PFSK-1 (cell line): ENCODE measurements around the gene RAB37.

Source experiments
- FOXP2 ChIP-seq: optimal IDR thresholded peaks from 2 replicates; pipeline ENCODE3; 2011; ENCODE audit warnings: borderline replicate concordance, control low read depth, inconsistent platforms; ENCODE audit not compliant: insufficient read depth; ENCODE audit errors: extremely low read length, extremely low read depth
- POLR2AphosphoS5 ChIP-seq: IDR thresholded peaks from 2 replicates; pipeline ENCODE4 v1.6.1; 2012; ENCODE audit warnings: low read depth, mild to moderate bottlenecking, control low read depth, low read length, moderate library complexity
- SIN3A ChIP-seq: IDR thresholded peaks from 2 replicates; pipeline ENCODE4 v1.6.1; 2012; ENCODE audit warnings: mild to moderate bottlenecking, low read length, moderate library complexity, borderline replicate concordance; ENCODE audit not compliant: insufficient read depth
- TAF1 ChIP-seq: IDR thresholded peaks from 2 replicates; pipeline ENCODE4 v1.6.1; 2012; ENCODE audit warnings: low read length, control low read depth, borderline replicate concordance; ENCODE audit not compliant: insufficient read depth
- TF ChIP-seq, protein P1 (sequence below), 2 experiments: IDR thresholded peaks; 2 replicates each; pipeline versions ENCODE4 v1.6.1 to v1.8.0; 2011 to 2012; ENCODE audit warnings: low read depth in 2 of 2, low read length in 2 of 2, control low read depth in 1 of 2, inconsistent platforms in 1 of 2, mild to moderate bottlenecking in 1 of 2, moderate library complexity in 1 of 2; ENCODE audit not compliant: insufficient read depth in 1 of 2

Gene RAB37

GRCh38 chr17:74758848-74759168 lies 21.8 kb downstream of the RAB37 start:
- no peak for TF ChIP-seq SIN3A
- TF ChIP-seq, protein P1, sequence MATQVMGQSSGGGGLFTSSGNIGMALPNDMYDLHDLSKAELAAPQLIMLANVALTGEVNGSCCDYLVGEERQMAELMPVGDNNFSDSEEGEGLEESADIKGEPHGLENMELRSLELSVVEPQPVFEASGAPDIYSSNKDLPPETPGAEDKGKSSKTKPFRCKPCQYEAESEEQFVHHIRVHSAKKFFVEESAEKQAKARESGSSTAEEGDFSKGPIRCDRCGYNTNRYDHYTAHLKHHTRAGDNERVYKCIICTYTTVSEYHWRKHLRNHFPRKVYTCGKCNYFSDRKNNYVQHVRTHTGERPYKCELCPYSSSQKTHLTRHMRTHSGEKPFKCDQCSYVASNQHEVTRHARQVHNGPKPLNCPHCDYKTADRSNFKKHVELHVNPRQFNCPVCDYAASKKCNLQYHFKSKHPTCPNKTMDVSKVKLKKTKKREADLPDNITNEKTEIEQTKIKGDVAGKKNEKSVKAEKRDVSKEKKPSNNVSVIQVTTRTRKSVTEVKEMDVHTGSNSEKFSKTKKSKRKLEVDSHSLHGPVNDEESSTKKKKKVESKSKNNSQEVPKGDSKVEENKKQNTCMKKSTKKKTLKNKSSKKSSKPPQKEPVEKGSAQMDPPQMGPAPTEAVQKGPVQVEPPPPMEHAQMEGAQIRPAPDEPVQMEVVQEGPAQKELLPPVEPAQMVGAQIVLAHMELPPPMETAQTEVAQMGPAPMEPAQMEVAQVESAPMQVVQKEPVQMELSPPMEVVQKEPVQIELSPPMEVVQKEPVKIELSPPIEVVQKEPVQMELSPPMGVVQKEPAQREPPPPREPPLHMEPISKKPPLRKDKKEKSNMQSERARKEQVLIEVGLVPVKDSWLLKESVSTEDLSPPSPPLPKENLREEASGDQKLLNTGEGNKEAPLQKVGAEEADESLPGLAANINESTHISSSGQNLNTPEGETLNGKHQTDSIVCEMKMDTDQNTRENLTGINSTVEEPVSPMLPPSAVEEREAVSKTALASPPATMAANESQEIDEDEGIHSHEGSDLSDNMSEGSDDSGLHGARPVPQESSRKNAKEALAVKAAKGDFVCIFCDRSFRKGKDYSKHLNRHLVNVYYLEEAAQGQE (IDR thresholded peaks at IDR 0.05; ENCODE audit: insufficient read depth in 1 of 2, low read depth in 2 of 2, low read length in 2 of 2): no peak
- no peak for TF ChIP-seq FOXP2
- no peak for TF ChIP-seq POLR2AphosphoS5
- TF ChIP-seq TAF1: no peak

DNA sequence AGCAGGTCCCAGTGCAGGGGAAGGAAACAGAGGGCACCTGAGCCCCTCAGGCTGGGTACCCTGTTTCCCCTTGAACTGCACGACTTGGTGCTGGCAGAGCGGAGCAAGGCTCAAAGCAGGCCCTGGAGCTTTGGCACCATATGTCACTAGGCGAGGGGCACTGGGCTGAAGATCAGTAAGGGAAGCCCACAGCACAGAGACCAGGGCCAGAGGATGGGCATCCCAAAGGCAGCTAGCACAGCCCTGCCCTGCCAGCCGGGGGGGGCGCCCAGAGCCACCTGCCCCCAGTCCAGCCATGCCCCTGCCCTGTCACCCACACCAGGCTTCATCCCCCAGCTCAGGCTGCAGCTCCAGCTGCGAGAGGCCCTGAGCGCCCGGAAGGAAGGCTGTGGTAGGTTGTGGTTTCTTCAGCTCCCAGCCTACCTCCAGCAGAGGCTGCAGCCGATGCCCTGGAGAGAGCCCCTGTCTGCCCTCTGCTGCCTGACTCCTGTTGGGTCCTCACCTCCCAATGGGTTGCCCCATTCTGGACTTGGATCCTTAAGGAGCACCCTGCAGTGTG lies 22.3 kb downstream of the RAB37 start:
- no peak for TF ChIP-seq POLR2AphosphoS5
- TF ChIP-seq SIN3A: no peak
- no peak for TF ChIP-seq FOXP2
- TF ChIP-seq TAF1: no peak
- TF ChIP-seq, protein P1 (IDR thresholded peaks at IDR 0.05; ENCODE audit: insufficient read depth in 1 of 2, low read depth in 2 of 2, low read length in 2 of 2): no peak

DNA sequence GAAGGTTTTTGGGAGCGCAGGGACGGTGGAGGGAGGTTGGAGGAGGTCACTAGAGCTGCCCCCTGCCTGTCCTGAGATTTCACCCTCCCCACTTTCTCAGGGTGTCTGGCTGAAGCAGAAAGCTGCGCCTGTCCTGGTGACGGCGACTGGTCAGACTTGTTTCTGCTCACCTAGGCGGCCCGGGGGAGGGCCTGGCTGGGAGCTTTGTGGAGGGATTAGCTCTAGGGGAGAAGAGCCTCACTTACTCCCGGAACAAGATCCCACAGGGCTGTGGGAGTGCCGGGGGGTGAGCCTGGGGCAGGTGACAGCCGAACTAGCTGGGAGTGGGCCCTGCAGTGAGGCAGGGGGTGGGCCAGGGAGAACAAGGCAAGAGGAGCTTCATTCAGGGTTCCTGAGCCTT lies 22.9 kb downstream of the RAB37 start:
- TF ChIP-seq TAF1 (no peak), POLR2AphosphoS5 (no peak), SIN3A (no peak), FOXP2 (no peak)
- TF ChIP-seq, protein P1 (IDR thresholded peaks at IDR 0.05; ENCODE audit: insufficient read depth in 1 of 2, low read depth in 2 of 2, low read length in 2 of 2): no peak

- TF ChIP-seq SIN3A: no peak
- TF ChIP-seq, protein P1 (IDR thresholded peaks at IDR 0.05; ENCODE audit: insufficient read depth in 1 of 2, low read depth in 2 of 2, low read length in 2 of 2): peak; percentile 70 to 85; a peak in 3 of 4 replicates
Observed at GRCh38 chr17:74760404-74761105, 23.5 kb downstream of the RAB37 start.

- TF ChIP-seq FOXP2 (no peak), POLR2AphosphoS5 (no peak), TAF1 (no peak)
- TF ChIP-seq, protein P1 (IDR thresholded peaks at IDR 0.05; ENCODE audit: insufficient read depth in 1 of 2, low read depth in 2 of 2, low read length in 2 of 2): no peak
Observed at GRCh38 chr17:74761419-74761818, 24.4 kb downstream of the RAB37 start.
